Hepatocyte (in vitro differentiated cells): ENCODE data around the gene OR52E6. TPM values are rescaled to one million over a fixed set of nuclear protein-coding genes. Genes with fewer than 3 reads are reported as not detected.

ENCODE experiments used
- DNase-seq: peaks from one replicate; pipeline ENCODE4 v3.0.0-alpha.2; 2016; ENCODE audit warnings: low spot score
- H2AFZ ChIP-seq: fragments of 200-600 bp; sonication (generic); 2 replicates; pipeline ENCODE4 v1.6.0; 2016; ENCODE audit warnings: antibody characterized with exemption, mild to moderate bottlenecking
- H3K27ac ChIP-seq: fragments of 200-600 bp; sonication (generic); 2 replicates; pipeline ENCODE4 v1.5.1; 2016; ENCODE audit warnings: mild to moderate bottlenecking
- H3K27me3 ChIP-seq: fragments of 200-600 bp; sonication (generic); 2 replicates; pipeline ENCODE4 v1.6.1; 2016
- H3K36me3 ChIP-seq: fragments of 200-600 bp; sonication (generic); replicated peaks from 2 replicates; pipeline ENCODE4 v1.5.1; 2016; ENCODE audit warnings: low read depth; ENCODE audit not compliant: insufficient read depth
- H3K4me1 ChIP-seq: fragments of 200-600 bp; sonication (generic); 2 replicates; pipeline ENCODE4 v1.5.1; 2016; ENCODE audit warnings: mild to moderate bottlenecking, moderate library complexity; ENCODE audit not compliant: insufficient read depth
- H3K4me2 ChIP-seq: fragments of 200-600 bp; sonication (generic); 2 replicates; pipeline ENCODE4 v1.6.0; 2016
- H3K4me3 ChIP-seq: fragments of 200-600 bp; sonication (generic); 2 replicates; pipeline ENCODE4 v1.5.1; 2016; ENCODE audit warnings: mild to moderate bottlenecking
- H3K79me2 ChIP-seq: fragments of 200-600 bp; sonication (generic); 2 replicates; pipeline ENCODE4 v1.6.0; 2017; ENCODE audit warnings: mild to moderate bottlenecking
- H3K9me2 ChIP-seq: fragments of 200-600 bp; sonication (generic); replicated peaks from 2 replicates; pipeline ENCODE4 v1.6.0; 2017; ENCODE audit warnings: mild to moderate bottlenecking; ENCODE audit not compliant: insufficient read depth
- H3K9me3 ChIP-seq: fragments of 200-600 bp; sonication (generic); 2 replicates; pipeline ENCODE4 v1.5.1; 2016; ENCODE audit warnings: low read depth, mild to moderate bottlenecking
- H4K20me1 ChIP-seq: fragments of 200-600 bp; sonication (generic); 2 replicates; pipeline ENCODE4 v1.6.0; 2016; ENCODE audit warnings: mild to moderate bottlenecking; ENCODE audit not compliant: insufficient read depth, poor library complexity, severe bottlenecking
- EZH2 ChIP-seq: fragments of 200-600 bp; sonication (generic); IDR thresholded peaks from 2 replicates; pipeline ENCODE4 v1.6.1; 2016; ENCODE audit warnings: antibody characterized with exemption, mild to moderate bottlenecking, borderline replicate concordance
- EZH2phosphoT487 ChIP-seq: fragments of 200-600 bp; sonication (generic); IDR thresholded peaks from one replicate; pipeline ENCODE4 v1.6.1; 2018; ENCODE audit warnings: antibody characterized with exemption, mild to moderate bottlenecking, low read depth, moderate library complexity; ENCODE audit not compliant: unreplicated experiment, severe bottlenecking
- WGBS: methylation state at CpG from one replicate; pipeline ENCODE4 v1.1.6; 2016; ENCODE audit warnings: low lambda C conversion rate; ENCODE audit errors: missing lambda C conversion rate; 5-methylcytosine and 5-hydroxymethylcytosine counted together
- polyA plus RNA-seq: library from polyadenylated mRNA; unstranded; fragments of >200 nt; fragmentation: Nextera tagmentation; extraction: Ambion mirVana; gene quantifications from 2 replicates; pipeline ENCODE4 v1.2.1, GENCODE V29; 2016
- total RNA-seq: library from RNA; depleted of rRNA; stranded (reverse); fragments of >200 nt; gene quantifications from 2 replicates; pipeline ENCODE4 v1.2.3, GENCODE V29; 2014
- TF ChIP-seq, protein P1 (sequence below): fragments of 200-600 bp; sonication (generic); IDR thresholded peaks from 2 replicates; pipeline ENCODE4 v1.5.1; 2016; ENCODE audit warnings: antibody characterized with exemption, mild to moderate bottlenecking; ENCODE audit not compliant: poor library complexity

OR52E6 gene
- total and polyA plus RNA-seq, 2 experiments from 2014 or later: not detected

DNA sequence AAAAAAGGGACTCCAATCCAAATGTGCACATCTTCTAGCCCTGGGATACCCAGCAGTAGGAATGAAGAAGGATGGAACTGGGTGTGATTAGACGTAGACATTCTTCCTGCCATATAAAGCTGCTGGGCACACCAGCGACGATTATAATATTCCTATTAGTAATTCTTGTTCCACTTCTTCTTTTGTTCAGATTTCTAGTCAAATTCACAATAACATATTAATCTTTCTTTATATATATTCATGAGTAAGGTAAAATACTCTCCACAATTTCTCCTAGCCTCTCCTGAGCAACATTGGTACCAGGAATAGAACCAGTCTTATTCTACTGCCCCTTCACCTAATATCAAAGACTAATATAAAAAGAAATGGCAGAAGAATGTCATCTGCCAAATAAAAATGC, 15.9 kb upstream of the OR52E6 start, which contains the start of gene OR52E8:
Gene OR52E8, minus strand, starts transcription at position 101 of the 400 bp plus-strand sequence. Its CDS starts 0 bp downstream, at position 101.
- TF ChIP-seq EZH2phosphoT487 (no peak), EZH2 (no peak)
- TF ChIP-seq, protein P1, sequence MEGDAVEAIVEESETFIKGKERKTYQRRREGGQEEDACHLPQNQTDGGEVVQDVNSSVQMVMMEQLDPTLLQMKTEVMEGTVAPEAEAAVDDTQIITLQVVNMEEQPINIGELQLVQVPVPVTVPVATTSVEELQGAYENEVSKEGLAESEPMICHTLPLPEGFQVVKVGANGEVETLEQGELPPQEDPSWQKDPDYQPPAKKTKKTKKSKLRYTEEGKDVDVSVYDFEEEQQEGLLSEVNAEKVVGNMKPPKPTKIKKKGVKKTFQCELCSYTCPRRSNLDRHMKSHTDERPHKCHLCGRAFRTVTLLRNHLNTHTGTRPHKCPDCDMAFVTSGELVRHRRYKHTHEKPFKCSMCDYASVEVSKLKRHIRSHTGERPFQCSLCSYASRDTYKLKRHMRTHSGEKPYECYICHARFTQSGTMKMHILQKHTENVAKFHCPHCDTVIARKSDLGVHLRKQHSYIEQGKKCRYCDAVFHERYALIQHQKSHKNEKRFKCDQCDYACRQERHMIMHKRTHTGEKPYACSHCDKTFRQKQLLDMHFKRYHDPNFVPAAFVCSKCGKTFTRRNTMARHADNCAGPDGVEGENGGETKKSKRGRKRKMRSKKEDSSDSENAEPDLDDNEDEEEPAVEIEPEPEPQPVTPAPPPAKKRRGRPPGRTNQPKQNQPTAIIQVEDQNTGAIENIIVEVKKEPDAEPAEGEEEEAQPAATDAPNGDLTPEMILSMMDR: no peak
- H3K36me3 ChIP-seq: no peaks in the 10 kb centered on the region
- H3K9me3 ChIP-seq: no peaks in the 10 kb centered on the region
- H3K27me3 ChIP-seq: no peaks in the 10 kb centered on the region
- no peaks in the 10 kb centered on the region for H3K79me2 ChIP-seq
- H3K9me2 ChIP-seq: no peaks in the 10 kb centered on the region
- H3K4me3 ChIP-seq: no peak within 1 kb of the TSS
- no peak within 1 kb of the TSS for H3K4me2 ChIP-seq
- no peaks in the 10 kb centered on the region for H4K20me1 ChIP-seq
- H2AFZ ChIP-seq: no peak within 1 kb of the TSS
- WGBS: 90% methylated on average over 3 of the region's 3 CpGs
- no peak for DNase-seq
- no peaks in the 10 kb centered on the region for H3K4me1 ChIP-seq
- no peak within 1 kb of the TSS for H3K27ac ChIP-seq

DNA sequence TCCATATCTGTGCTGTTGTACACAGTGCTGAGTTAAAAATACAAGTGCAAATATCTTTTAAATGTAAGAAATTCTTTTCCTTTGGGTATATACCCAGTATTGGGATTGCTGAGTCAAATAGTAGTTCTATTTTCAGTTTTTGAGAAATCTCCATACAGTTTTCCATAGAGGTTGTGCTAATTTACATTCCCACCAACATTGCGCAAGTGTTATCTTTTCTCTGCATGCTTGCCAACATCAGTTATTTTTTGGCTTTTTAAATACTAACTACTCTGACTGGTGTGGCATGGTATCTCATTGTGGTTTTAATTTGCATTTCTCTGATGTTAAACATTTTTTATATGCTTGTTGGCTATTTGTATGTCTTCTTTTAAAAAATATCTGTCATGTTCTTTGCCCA, 9.3 kb upstream of the OR52E6 start:
- DNase-seq: no peak
- H3K9me3 ChIP-seq: no peaks in the 10 kb centered on the region
- no peaks in the 10 kb centered on the region for H3K4me1 ChIP-seq
- H3K36me3 ChIP-seq: no peaks in the 10 kb centered on the region
- 89% methylated on average over 1 of the region's 1 CpG for WGBS
- H3K79me2 ChIP-seq: no peaks in the 10 kb centered on the region
- H3K27me3 ChIP-seq: no peaks in the 10 kb centered on the region
- no peaks in the 10 kb centered on the region for H4K20me1 ChIP-seq
- H2AFZ ChIP-seq: no peak overlapping the region
- no peak overlapping the region for H3K4me3 ChIP-seq
- no peak overlapping the region for H3K27ac ChIP-seq
- no peak for TF ChIP-seq EZH2
- TF ChIP-seq, protein P1: no peak
- TF ChIP-seq EZH2phosphoT487: no peak
- no peak overlapping the region for H3K4me2 ChIP-seq
- H3K9me2 ChIP-seq: no peaks in the 10 kb centered on the region

DNA sequence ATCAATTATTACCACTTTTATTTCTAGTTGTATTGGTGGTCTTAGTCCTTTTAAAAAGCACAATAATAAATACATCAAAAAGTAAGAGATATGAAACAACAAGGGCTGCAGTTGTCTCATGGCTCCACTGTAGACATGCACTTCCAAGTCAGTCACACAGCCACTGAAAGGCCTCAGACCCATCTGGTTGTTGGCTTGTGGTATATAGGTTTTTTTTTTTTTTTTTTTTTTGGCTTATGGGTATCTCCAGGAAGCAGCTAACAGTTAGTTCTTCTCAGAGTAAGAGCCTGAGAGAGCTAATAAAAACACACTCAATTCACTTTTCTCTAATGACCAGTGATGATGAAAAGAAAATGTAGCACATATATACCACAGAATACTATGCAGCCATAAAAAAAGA, 6.0 kb upstream of the OR52E6 start:
- H3K4me3 ChIP-seq: no peak overlapping the region
- no peaks in the 10 kb centered on the region for H3K4me1 ChIP-seq
- no peaks in the 10 kb centered on the region for H3K36me3 ChIP-seq
- no peaks in the 10 kb centered on the region for H3K9me2 ChIP-seq
- DNase-seq: no peak
- H3K4me2 ChIP-seq: no peak overlapping the region
- no peak overlapping the region for H3K27ac ChIP-seq
- H4K20me1 ChIP-seq: no peaks in the 10 kb centered on the region
- TF ChIP-seq EZH2phosphoT487 (no peak), EZH2 (no peak)
- TF ChIP-seq, protein P1: no peak
- H3K9me3 ChIP-seq: no peaks in the 10 kb centered on the region
- H2AFZ ChIP-seq: no peak overlapping the region
- no peaks in the 10 kb centered on the region for H3K27me3 ChIP-seq
- no peaks in the 10 kb centered on the region for H3K79me2 ChIP-seq

DNA sequence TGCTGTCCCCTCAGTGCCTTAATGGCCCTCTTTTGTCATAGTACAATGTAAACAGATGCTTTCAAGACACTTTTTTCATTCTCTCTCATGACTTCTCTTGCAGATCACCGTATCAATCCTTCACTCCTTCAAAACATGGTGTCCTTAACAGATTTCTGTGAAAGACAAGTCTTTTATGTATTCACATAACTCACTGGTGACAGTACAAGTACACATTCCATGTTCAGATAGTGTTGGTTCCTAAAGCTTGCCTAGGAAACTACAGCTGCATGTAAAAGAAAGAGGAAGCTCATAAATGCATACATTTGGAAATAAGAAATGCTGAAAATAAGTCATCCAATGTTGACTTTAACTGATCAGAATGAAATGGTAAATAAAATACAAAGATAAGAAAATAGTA, 5.0 kb upstream of the OR52E6 start:
- no peaks in the 10 kb centered on the region for H3K9me2 ChIP-seq
- no peaks in the 10 kb centered on the region for H4K20me1 ChIP-seq
- TF ChIP-seq EZH2phosphoT487: no peak
- TF ChIP-seq, protein P1: no peak
- no peak for TF ChIP-seq EZH2
- 90% methylated on average over 1 of the region's 1 CpG for WGBS
- H3K4me3 ChIP-seq: no peak overlapping the region
- H2AFZ ChIP-seq: no peak overlapping the region
- no peak overlapping the region for H3K27ac ChIP-seq
- no peak for DNase-seq
- H3K9me3 ChIP-seq: no peaks in the 10 kb centered on the region
- no peak overlapping the region for H3K4me2 ChIP-seq
- H3K79me2 ChIP-seq: no peaks in the 10 kb centered on the region
- H3K36me3 ChIP-seq: no peaks in the 10 kb centered on the region
- H3K27me3 ChIP-seq: no peaks in the 10 kb centered on the region
- no peaks in the 10 kb centered on the region for H3K4me1 ChIP-seq
